A549 treated with CORT108297 at 1 μM for 4 hours (cell line): ENCODE results near the gene TRIM9. TPM values are rescaled to one million over a fixed set of nuclear protein-coding genes. Genes with fewer than 3 reads are reported as not detected.

Experiments
- total RNA-seq: library from RNA; stranded (reverse); fragments of 200-300 nt; extraction: Qiagen RNA extraction; gene quantifications from 5 replicates; pipeline ENCODE4 v1.2.3, GENCODE V29; 2022

Gene TRIM9
- 8.8 to 11.3 TPM (median 10.4 TPM) in 5 replicates for total RNA-seq

DNA sequence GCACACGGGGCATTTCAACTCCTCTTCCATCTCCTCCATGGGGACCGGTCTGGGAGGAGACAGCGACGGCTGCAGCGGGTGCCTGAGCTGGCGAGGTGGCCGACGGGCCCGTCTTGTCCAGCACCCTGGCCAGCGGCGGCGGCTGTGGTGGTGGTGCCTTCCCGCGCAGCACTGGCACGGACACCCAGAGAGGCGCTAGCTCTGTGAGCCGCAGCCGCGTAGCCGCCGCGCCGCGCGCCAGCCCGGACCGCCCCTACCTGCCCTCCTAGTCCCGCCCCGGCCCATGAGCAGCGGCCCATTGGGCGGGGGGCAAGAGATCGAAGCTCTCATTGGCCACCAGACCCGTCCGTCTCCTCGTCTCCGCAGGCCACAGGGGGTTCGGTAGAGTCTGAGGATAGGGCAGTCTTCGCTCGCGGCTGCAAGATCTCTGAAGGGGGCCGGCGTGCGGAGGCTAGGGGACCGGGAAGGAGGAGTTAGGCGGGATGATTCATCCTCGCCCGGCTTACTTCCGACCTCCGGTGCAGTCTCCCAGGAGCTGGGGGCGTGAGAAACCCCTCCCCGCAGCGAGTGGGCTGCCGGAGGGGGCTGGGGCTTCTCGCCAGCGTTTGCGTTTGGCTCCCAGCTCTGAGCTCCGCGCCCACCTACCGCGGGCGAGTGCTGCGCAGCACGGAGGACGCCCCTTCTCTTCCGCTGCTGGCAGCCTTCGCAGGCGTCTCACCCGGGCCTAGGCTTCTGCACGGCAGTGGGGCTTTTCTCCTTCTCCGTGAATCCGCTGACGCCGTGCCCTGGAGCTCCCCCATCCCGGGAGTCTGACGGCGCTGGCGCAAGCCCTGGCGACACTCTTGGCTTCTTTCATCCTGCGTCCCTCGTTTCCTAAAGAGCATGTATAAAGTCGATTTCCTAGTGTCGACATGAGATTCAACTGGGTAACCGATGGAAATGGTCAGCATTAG, at the start of gene TRIM9:
TRIM9 (minus strand) TSS at position 205 of the 953 bp plus-strand sequence; CDS start at position 39, 166 bp downstream.

GRCh38 chr14:50943943-50944646, 150.8 kb downstream of the TRIM9 start, which contains the start of gene PYGL:
Gene PYGL, minus strand, starts transcription at chr14:50944483. Its CDS starts 80 bp downstream, at chr14:50944403.

Other genes starting within 250 kb of the TRIM9 start
- gene ABHD12B, start 223.1 kb downstream of the TRIM9 start, total RNA-seq = not detected in 5 replicates
- gene PYGL, start 150.6 kb downstream of the TRIM9 start, total RNA-seq = 105 to 143 TPM (median 133 TPM) in 5 replicates
- 32.9 to 61.6 TPM (median 40.4 TPM) in 5 replicates for gene TMX1, start 145.1 kb upstream of the TRIM9 start, total RNA-seq